ENCODE results near the gene EGFL7.

GRCh38 chr9:136684799-136685198 is 22.1 kb downstream of the EGFL7 start:
- no peak for TF ChIP-seq CEBPB (IDR thresholded peaks at IDR 0.05; ENCODE audit: borderline replicate concordance, low read depth, low read length)
- no peak for TF ChIP-seq FOXM1 (CRISPR knock-in tag; IDR thresholded peaks at IDR 0.05)
- TF ChIP-seq DBP (CRISPR knock-in tag; IDR thresholded peaks at IDR 0.05; ENCODE audit: not compliant biosample characterization), result no peak
- no peak for TF ChIP-seq PHF8 (CRISPR knock-in tag; IDR thresholded peaks at IDR 0.05)
- no peak for TF ChIP-seq CENPX (CRISPR knock-in tag; IDR thresholded peaks at IDR 0.05)
- TF ChIP-seq GTF2F1 (IDR thresholded peaks at IDR 0.05; ENCODE audit: low read length), result no peak
- no peak for TF ChIP-seq ZBTB1 (CRISPR knock-in tag; IDR thresholded peaks at IDR 0.05; ENCODE audit: borderline replicate concordance)
- no peak for TF ChIP-seq LBX2 (CRISPR knock-in tag; IDR thresholded peaks at IDR 0.05; ENCODE audit: borderline replicate concordance)

Data from HepG2 (cell line).